Fibroblast of skin of back (primary cell): ENCODE measurements around the gene PLP1. TPM values are rescaled to one million over a fixed set of nuclear protein-coding genes. Genes with fewer than 3 reads are reported as not detected.
"Not testable (repeated sequence)": the region's sequence is repeated elsewhere in the genome, so short reads cannot be mapped to it uniquely, and the experiment has no call there.

Experiments used
- DNase-seq: peaks from one replicate; pipeline ENCODE4 v3.0.0-alpha.2; 2013
- polyA plus RNA-seq, 2 experiments: library from polyadenylated mRNA; unstranded; fragments of 120-200 nt; gene quantifications; one replicate each; pipeline ENCODE4 v1.2.1, GENCODE V29; 2013; ENCODE audit not compliant: insufficient read length in 2 of 2

The PLP1 gene, protein sequence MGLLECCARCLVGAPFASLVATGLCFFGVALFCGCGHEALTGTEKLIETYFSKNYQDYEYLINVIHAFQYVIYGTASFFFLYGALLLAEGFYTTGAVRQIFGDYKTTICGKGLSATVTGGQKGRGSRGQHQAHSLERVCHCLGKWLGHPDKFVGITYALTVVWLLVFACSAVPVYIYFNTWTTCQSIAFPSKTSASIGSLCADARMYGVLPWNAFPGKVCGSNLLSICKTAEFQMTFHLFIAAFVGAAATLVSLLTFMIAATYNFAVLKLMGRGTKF
- 1.1 TPM for polyA plus RNA-seq (2013, experiment 1 of 2; ENCODE audit: insufficient read length)
- polyA plus RNA-seq (2013, experiment 2 of 2; ENCODE audit: insufficient read length) = 3.2 TPM

- no peak for DNase-seq
Measured at GRCh38 chrX:103776546-103776945, at the start of gene PLP1. Gene PLP1 (plus strand): TSS chrX:103776840. CDS start chrX:103776996, 156 bp downstream.

DNA sequence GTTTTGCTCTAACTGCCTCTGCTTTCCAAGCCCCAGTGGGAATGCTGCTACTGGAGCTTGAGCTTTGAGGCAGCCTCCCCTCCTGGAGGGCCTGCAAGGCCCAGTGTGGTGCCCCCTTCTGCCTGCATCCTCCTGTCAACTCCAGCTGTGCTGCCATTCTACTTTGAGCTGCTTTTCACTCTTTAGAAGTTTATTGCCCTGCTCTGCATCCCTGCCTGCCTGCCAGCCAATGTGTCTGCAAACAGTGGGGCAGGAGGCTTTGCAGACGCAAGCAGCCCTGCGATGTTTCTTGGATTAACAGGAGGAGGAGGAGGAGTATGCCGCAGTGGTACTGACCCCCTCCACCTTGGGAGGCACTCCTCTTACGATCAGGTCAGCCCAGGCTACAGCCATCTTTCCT is 49.5 kb upstream of the PLP1 start:
- no peak for DNase-seq

- DNase-seq = no peak
Measured at GRCh38 chrX:103729015-103729414, 47.6 kb upstream of the PLP1 start.

DNA sequence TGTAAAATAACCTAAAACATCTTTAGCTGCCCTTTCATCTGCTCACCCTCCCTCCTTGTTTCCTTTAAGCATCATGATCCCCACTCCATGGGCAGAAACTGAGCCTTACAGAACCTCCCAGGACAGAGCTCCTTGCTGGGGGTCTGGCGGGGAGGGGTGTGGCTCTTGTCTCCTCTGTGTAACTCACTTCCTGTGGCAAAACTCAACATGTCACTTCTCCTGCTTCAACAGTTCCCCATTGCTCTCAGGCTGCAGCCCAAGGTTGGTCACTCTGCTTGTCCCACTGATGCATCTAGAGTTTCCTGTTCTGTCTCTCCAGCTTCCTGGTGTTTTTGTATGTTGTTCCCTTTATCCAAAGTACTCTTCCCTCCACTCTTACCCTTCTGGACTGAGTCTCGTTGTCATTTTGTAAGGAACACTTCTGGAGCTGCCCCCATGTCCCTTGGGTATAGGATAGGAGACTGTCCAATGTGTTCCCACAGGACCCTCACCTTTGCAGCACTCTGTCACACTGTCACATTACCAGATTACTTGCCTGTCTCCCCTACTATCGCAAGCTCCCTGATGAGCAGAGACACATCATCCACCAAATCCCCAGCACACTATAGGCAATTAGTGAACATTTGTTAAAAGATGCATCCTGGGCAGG is 46.4 kb upstream of the PLP1 start:
- DNase-seq = peak; percentile 71

DNA sequence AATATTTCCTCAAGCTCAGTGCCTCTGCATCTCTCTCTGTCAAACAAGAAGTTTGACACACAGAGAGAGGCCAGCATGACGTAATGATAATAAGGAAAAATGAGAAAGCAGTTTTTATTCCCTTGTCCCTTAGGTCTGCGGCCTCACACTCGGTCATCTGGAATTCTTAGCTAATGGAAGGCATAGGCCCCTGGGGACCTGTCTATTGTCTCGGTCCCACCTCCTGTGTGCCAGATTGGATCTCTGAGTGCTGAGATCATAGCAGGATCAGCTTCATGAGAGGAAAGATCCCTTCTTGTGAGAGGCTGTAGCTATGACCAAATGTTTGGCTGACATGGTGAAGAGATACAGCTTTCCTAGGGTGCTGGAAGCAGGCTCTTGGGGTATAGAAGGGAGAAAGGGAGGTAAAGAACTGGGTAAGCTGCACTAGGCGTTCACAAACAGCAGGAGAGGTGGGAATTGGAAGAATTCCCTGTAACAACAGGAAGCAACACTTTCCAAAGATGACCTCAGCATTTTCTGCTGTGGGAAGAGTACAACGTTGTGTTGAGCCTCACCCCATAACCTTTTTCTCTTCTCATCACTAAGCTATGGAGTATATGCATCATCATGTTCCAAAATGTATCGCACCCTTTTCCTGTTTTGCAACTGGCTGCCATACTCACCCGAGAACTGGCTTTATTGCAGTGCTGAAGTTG is 45.7 kb upstream of the PLP1 start:
- peak; percentile 95 for DNase-seq

- DNase-seq = peak; percentile 46
Measured at GRCh38 chrX:103733017-103733416, 43.6 kb upstream of the PLP1 start.

DNA sequence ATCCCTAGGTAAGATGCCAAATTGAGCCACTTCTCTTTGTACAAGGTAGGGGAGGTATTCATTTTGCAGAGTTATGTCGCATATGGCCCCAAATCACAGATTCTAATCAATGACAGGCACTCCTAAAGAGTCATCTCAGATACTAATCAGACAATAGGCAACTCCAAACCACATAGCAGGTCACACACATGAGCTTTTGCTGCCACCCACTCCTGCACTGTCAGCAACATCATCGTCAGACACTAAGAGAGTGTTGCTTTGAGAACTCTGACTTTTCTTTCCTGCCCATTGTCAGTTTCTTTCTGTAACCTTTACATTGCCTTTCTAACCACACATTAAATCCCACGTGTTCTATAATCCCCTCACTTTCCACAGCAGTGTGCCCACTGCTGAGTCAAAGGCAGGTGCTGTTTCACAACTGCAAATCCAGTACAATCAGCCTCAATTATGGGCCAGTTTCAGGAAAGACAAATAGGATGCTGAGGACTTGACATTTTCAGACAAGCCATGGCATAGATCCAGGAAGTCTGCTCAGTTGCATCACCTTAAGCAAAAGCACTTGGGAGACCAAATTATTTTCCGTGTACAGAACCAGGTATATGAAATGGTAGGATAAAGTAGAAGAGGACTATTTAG is 42.4 kb upstream of the PLP1 start:
- DNase-seq = no peak

- no peak for DNase-seq
Measured at GRCh38 chrX:103737696-103738095, 38.9 kb upstream of the PLP1 start.

GRCh38 chrX:103739421-103739820 is 37.2 kb upstream of the PLP1 start:
- DNase-seq = no peak

GRCh38 chrX:103741879-103742278 is 34.8 kb upstream of the PLP1 start:
- peak; percentile 13 for DNase-seq

- DNase-seq = no peak
Measured at GRCh38 chrX:103742339-103742738, 34.3 kb upstream of the PLP1 start.

GRCh38 chrX:103747163-103747562 is 29.5 kb upstream of the PLP1 start:
- no peak for DNase-seq

GRCh38 chrX:103754401-103754800 is 22.2 kb upstream of the PLP1 start:
- DNase-seq = no peak

GRCh38 chrX:103756736-103757135 is 19.9 kb upstream of the PLP1 start:
- DNase-seq = no peak

GRCh38 chrX:103758555-103758954 is 18.1 kb upstream of the PLP1 start:
- DNase-seq = no peak

- DNase-seq = peak; percentile 35
Measured at GRCh38 chrX:103763541-103763940, 13.1 kb upstream of the PLP1 start.

DNA sequence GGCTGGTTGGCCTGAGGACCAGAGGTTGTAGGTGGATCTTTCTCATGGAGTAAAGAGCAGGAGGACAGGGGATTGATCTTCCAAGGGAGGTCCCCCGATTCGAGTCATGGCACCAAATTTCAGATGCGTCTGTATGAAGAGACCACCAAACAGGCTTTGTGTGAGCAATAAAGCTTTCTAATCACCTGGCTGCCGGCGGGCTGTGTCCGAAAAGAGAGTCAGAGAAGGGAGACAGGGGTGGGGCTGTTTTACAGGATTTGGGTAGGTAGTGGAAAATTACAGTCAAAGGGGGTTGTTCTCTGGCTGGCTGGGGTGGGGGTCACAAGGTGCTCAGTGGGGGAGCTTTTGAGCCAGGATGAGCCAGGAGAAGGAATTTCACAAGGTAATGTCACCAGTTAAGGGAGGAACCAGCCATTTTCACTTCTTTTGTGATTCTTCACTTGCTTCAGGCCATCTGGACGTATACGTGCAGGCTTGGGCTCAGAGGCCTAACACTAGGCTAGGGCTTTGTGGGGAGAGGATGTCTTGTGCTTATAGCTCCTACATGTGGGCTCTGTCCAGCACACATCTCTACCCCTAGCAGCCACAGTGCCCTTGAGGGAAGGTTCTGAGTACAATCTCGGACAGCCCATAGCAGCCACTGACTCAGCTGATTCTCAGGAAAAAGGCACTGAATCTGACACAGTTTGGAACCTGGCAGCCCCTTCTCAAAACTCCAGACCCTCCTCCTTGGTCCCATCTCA is 9.7 kb upstream of the PLP1 start:
- not testable (repeated sequence) for DNase-seq

DNA sequence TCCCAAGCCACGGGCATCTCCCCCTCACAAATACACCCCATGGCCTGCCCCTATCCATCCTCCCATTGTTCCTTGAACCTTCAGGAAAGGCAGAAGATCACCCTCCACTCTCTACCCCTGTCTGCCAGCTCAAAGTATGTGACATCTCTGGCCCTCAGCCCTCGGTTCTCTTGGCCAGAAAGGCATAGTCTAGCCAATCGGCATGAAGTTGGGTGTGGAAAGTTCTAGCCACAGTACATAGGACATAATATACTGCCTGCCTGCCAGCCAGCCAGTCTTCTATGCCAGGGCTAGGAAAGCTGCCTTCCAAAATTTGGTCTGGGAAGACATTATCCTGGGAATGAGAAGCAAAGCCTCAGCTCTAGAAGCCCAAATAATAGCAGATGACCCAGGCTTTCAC is 3.2 kb upstream of the PLP1 start:
- no peak for DNase-seq

DNA sequence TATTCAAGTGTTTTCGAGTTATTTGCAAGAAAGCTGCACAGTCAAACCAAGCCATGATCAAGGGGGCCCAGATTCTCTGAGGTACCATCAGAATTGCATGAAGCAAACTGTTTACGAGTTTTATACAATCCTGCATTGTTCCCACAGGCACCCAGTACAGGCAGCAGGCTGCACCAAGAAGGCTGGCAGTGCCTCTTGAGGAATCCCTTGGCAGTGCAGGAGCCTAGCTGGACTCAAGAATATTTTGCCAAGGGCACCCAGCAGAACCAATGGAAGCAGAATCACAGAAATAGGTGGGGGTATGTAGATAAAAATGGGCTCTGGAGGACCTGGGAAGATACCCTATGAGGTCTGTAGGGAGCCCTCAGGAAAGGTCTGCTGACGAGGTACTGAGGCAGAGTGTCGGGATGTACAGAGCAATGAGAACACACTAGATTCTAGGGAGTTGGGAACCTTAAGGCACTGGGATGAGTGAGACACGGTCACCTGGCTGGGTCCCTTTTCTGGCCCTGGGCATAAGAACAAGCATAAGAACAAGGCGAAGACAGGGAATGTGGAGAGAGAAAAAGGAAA is 2.5 kb upstream of the PLP1 start:
- peak; percentile 54 for DNase-seq

DNA sequence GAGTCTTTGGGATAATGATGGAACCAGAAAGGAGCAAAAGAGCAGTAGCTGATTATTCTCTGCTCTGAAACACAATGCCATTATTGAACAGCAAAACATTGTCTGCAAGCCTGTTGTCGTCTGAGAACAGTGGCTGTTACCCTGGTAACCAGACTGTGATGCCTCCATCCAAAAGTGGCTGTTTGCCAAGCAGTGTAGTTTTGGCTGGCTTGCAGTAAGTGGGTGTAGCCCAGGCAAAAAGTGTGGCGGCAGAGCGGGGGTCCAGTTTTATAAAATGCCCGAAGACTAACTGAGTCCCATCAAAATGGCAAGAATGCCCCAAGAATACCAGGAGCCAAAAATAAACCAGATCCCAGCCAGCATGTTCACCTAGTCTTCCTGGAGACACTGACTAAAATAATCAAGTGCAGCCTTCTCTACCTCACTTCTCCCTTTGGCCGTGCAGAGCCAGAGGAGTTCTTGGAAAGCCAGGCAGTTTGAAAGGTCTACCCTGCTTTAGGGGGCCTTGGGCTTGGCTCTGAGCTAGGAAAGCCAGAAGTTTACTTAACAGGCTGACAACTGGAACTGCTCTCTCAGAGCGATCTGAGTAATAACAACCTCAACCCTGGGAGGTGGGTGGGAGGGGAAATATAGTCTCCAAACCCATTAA is 2.6 kb downstream of the PLP1 start:
- DNase-seq = peak; percentile 31

DNA sequence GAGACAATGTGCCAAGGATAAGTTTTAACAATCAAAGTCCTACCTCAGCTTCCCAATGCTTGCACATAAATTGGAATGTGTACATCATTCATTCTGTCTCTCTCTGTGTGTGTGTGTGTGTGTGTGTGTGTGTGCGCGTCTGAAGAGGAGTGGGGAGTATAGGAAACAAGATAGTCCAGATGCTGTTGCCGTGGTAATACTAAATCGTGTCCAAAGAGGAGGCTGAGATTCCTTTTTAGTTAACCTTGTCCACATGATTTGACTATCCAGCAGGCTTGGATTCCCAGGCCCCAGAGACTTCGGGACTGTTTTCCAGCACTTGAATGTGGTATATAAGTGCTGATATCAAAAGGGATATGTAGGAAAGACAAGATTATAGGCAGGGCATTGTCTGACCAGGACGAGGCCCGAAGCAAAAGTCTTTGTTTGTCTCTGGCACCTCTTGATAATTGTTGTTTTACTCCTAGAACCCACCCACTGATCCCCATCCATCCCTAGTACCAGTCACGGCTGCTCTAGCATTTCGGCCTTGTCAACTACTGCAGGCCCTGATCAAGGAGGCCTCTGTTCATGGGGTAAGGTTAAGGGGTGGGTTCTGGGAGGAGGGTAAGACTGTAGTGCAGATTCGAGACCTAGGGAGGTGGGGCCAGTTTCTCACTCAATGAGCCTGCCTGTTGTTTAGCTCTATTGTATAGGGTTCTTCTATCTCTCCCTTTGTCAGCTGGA is 3.9 kb downstream of the PLP1 start:
- no peak for DNase-seq
